H9 (cell line): ENCODE results near the gene RAB11FIP4. TPM values are rescaled to one million over a fixed set of nuclear protein-coding genes. Genes with fewer than 3 reads are reported as not detected.

Experiments used
- DNase-seq: peaks from one replicate; pipeline ENCODE4 v3.0.0-alpha.2; 2017
- H2AFZ ChIP-seq: one replicate; pipeline ENCODE4 v1.6.1; 2013; ENCODE audit warnings: mild to moderate bottlenecking, low read length, control low read depth, moderate library complexity
- H2AK5ac ChIP-seq: 2 replicates; pipeline ENCODE4 v1.6.1; 2013; ENCODE audit warnings: low read length, control low read depth, mixed read lengths; ENCODE audit not compliant: insufficient read length
- H2BK120ac ChIP-seq: one replicate; pipeline ENCODE4 v1.6.1; 2013; ENCODE audit warnings: low read depth, mild to moderate bottlenecking, low read length, control low read depth, inconsistent platforms; ENCODE audit not compliant: poor library complexity, severe bottlenecking
- H2BK12ac ChIP-seq: 2 replicates; pipeline ENCODE4 v1.6.1; 2013; ENCODE audit warnings: low read length, control low read depth, mixed read lengths, low read depth; ENCODE audit not compliant: insufficient read length
- H2BK15ac ChIP-seq: 2 replicates; pipeline ENCODE4 v1.6.1; 2013; ENCODE audit warnings: low read depth, low read length, control low read depth
- H2BK20ac ChIP-seq: one replicate; pipeline ENCODE4 v1.6.1; 2013; ENCODE audit warnings: low read depth, mild to moderate bottlenecking, low read length, control low read depth, inconsistent platforms; ENCODE audit not compliant: poor library complexity, severe bottlenecking
- H2BK5ac ChIP-seq: 2 replicates; pipeline ENCODE4 v1.6.1; 2013; ENCODE audit warnings: low read length, control low read depth, mixed read lengths; ENCODE audit not compliant: insufficient read length
- H3K14ac ChIP-seq: 2 replicates; pipeline ENCODE4 v1.6.1; 2013; ENCODE audit warnings: low read length, control low read depth; ENCODE audit not compliant: insufficient read depth
- H3K18ac ChIP-seq: 2 replicates; pipeline ENCODE4 v1.6.1; 2013; ENCODE audit warnings: low read depth, mild to moderate bottlenecking, mixed read lengths, low read length, control low read depth; ENCODE audit not compliant: insufficient read length
- H3K23ac ChIP-seq: 2 replicates; pipeline ENCODE4 v1.6.1; 2013; ENCODE audit warnings: low read length, control low read depth, mixed read lengths, low read depth; ENCODE audit not compliant: insufficient read length
- H3K23me2 ChIP-seq: 2 replicates; pipeline ENCODE4 v1.6.1; 2013; ENCODE audit warnings: low read depth, mild to moderate bottlenecking, mixed read lengths, low read length, control low read depth; ENCODE audit not compliant: insufficient read length, poor library complexity, severe bottlenecking
- H3K27ac ChIP-seq: 2 replicates; pipeline ENCODE4 v1.5.1; 2013; ENCODE audit warnings: low read length, control low read depth, mixed read lengths, low read depth; ENCODE audit not compliant: insufficient read length
- H3K27me3 ChIP-seq: 2 replicates; pipeline ENCODE4 v1.6.1; 2013; ENCODE audit warnings: low read length, control low read depth, inconsistent platforms; ENCODE audit not compliant: insufficient read depth
- H3K4ac ChIP-seq: 2 replicates; pipeline ENCODE4 v1.6.1; 2013; ENCODE audit warnings: low read depth, mild to moderate bottlenecking, control low read depth, inconsistent platforms, low read length, moderate library complexity
- H3K4me1 ChIP-seq: 2 replicates; pipeline ENCODE4 v1.6.1; 2013; ENCODE audit warnings: low read length, control low read depth, inconsistent platforms; ENCODE audit not compliant: insufficient read depth
- H3K4me2 ChIP-seq: 2 replicates; pipeline ENCODE4 v1.6.1; 2013; ENCODE audit warnings: low read length, control low read depth, mixed read lengths; ENCODE audit not compliant: insufficient read length, insufficient read depth
- H3K56ac ChIP-seq: 2 replicates; pipeline ENCODE4 v1.6.1; 2013; ENCODE audit warnings: low read depth, mild to moderate bottlenecking, mixed read lengths, low read length, control low read depth; ENCODE audit not compliant: insufficient read length
- H3K79me1 ChIP-seq: 2 replicates; pipeline ENCODE4 v1.6.1; 2013; ENCODE audit warnings: low read depth, mild to moderate bottlenecking, moderate library complexity, low read length, control low read depth, inconsistent platforms; ENCODE audit not compliant: insufficient read depth, poor library complexity, severe bottlenecking
- H3K79me2 ChIP-seq: 2 replicates; pipeline ENCODE4 v1.6.1; 2013; ENCODE audit warnings: low read length, control low read depth, inconsistent platforms; ENCODE audit not compliant: insufficient read depth
- H3K9ac ChIP-seq: 2 replicates; pipeline ENCODE4 v1.6.1; 2013; ENCODE audit warnings: low read length, control low read depth, mixed read lengths; ENCODE audit not compliant: insufficient read length; ENCODE audit errors: extremely low read depth
- H3K9me3 ChIP-seq: one replicate; pipeline ENCODE4 v1.6.1; 2013; ENCODE audit warnings: low read depth, low read length, inconsistent platforms; ENCODE audit not compliant: control insufficient read depth
- H3T11ph ChIP-seq: one replicate; pipeline ENCODE4 v1.6.1; 2013; ENCODE audit warnings: mild to moderate bottlenecking, low read length, control low read depth, inconsistent platforms
- H4K20me1 ChIP-seq: one replicate; pipeline ENCODE4 v1.6.1; 2013; ENCODE audit not compliant: control insufficient read depth, insufficient read length, insufficient read depth
- H4K5ac ChIP-seq: 2 replicates; pipeline ENCODE4 v1.6.1; 2013; ENCODE audit warnings: low read depth, mild to moderate bottlenecking, mixed read lengths, low read length, control low read depth; ENCODE audit not compliant: insufficient read length
- H4K8ac ChIP-seq: replicated peaks from 2 replicates; pipeline ENCODE4 v1.6.1; 2013; ENCODE audit warnings: low read length, control low read depth, mixed read lengths, low read depth; ENCODE audit not compliant: insufficient read length
- H4K91ac ChIP-seq: 2 replicates; pipeline ENCODE4 v1.6.1; 2013; ENCODE audit warnings: low read depth, mild to moderate bottlenecking, moderate library complexity, mixed read lengths, low read length, control low read depth; ENCODE audit not compliant: insufficient read length
- H3K27ac Mint-ChIP-seq, 3 experiments: 2 replicates in 2 of 3; 3 replicates in 1 of 3; pipeline ENCODE4 v1.8.0; 2020 to 2021; ENCODE audit warnings: mixed read lengths in 3 of 3, mild to moderate bottlenecking in 1 of 3, moderate library complexity in 1 of 3
- H3K27me3 Mint-ChIP-seq: 2 replicates; pipeline ENCODE4 v1.8.0; 2021; ENCODE audit warnings: low read depth, mild to moderate bottlenecking, moderate library complexity, mixed read lengths
- H3K36me3 Mint-ChIP-seq, 3 experiments: 2 replicates in 2 of 3; 3 replicates in 1 of 3; pipeline ENCODE4 v1.8.0; 2020 to 2021; ENCODE audit warnings: low read depth in 3 of 3, mixed read lengths in 3 of 3; ENCODE audit not compliant: insufficient read depth in 1 of 3
- H3K4me1 Mint-ChIP-seq, 2 experiments: 2 replicates each; pipeline ENCODE4 v1.8.0; 2020; ENCODE audit warnings: mixed read lengths in 2 of 2
- H3K4me3 Mint-ChIP-seq, 2 experiments: 2 replicates in 1 of 2; 3 replicates in 1 of 2; pipeline ENCODE4 v1.8.0; 2020 to 2021; ENCODE audit warnings: mild to moderate bottlenecking in 2 of 2, mixed read lengths in 2 of 2, moderate library complexity in 1 of 2
- H3K9me3 Mint-ChIP-seq, 2 experiments: 2 replicates in 1 of 2; 3 replicates in 1 of 2; pipeline ENCODE4 v1.8.0; 2020; ENCODE audit warnings: mild to moderate bottlenecking in 2 of 2, mixed read lengths in 2 of 2, moderate library complexity in 1 of 2
- WGBS: extraction: QIAGEN DNeasy Blood & Tissue Kit; methylation state at CpG from one replicate; pipeline ENCODE4 v1.1.7; 2013; ENCODE audit warnings: missing lambda C conversion rate, low lambda C conversion rate, mixed read lengths; ENCODE audit not compliant: insufficient read length; ENCODE audit errors: extremely low coverage; 5-methylcytosine and 5-hydroxymethylcytosine counted together
- total RNA-seq: library from RNA; stranded (reverse); gene quantifications from 2 replicates; pipeline ENCODE4 v1.2.1, GENCODE V29; 2021
- TF ChIP-seq, protein P1 (sequence below): fragments of 200-600 bp; sonication (generic); conservative IDR thresholded peaks from 3 replicates; pipeline ENCODE4 v1.8.0; 2021; ENCODE audit warnings: antibody characterized with exemption, mild to moderate bottlenecking

The RAB11FIP4 gene
- total RNA-seq, 1 experiment from 2014 or later: 25.7 TPM

DNA sequence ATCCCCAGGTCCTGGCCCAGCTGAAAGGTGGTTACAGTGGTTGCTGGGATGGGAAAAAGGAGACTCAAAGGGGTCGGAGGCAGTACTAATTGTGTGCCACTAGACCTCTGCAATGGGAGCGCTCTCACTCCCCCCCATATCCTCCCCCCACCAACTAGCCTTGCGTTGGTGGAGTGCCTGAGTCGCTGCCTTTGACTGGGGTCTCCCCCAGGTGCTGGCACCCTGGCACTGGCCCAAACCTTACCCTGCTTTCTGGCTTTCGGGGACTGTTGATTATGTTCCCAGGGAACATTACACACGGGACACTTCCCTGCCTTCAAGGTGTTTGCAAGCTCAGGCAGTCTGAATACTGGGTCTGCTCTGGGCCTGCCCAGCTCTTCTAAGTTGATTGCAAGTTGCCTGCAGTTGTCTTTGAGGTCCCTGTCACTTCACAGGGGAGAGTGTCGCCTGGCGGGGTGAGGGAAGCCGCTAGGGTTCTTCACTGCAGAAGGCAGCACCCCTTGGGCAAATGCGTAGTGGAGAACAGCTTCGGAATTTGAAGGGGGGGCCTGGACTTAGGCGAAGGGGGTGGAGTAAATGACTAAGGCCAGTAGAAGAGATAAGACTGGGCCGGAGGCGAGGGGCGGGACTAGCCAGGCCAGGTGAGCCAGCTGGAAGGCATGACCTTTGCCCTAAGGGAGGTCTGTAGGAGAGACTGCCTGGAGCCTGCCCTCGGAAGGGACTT is 98.0 kb downstream of the RAB11FIP4 start:
- Histone ChIP-seq H3K23me2 (peaks cover 11% of the 10 kb centered on the region), H4K5ac (no peak overlapping the region), H2BK12ac (no peak overlapping the region), H3K9me3 (no peaks in the 10 kb centered on the region), H3K9ac (no peak overlapping the region), H4K8ac (no peak overlapping the region), H3K4me1 (peaks cover 9% of the 10 kb centered on the region; the same call in 1 of the 2 replicates), H3T11ph (no peak overlapping the region), H2BK20ac (no peak overlapping the region), H4K91ac (no peak overlapping the region), H2BK120ac (no peak overlapping the region), H3K27ac (no peak overlapping the region), H3K23ac (no peak overlapping the region), H4K20me1 (no peaks in the 10 kb centered on the region), H2BK5ac (no peak overlapping the region), H3K18ac (no peak overlapping the region), H2BK15ac (no peak overlapping the region), H3K79me1 (peaks cover 6% of the 10 kb centered on the region), H3K27me3 (no peaks in the 10 kb centered on the region; the same call in 1 of the 2 replicates), H3K4me2 (peak overlapping the region; percentile 78), H2AFZ (no peak overlapping the region), H3K79me2 (peaks cover 5% of the 10 kb centered on the region; the same call in 1 of the 2 replicates), H2AK5ac (no peak overlapping the region), H3K4ac (no peak overlapping the region), H3K14ac (no peak overlapping the region), H3K56ac (no peak overlapping the region)
- Mint-ChIP-seq H3K4me1 (peaks cover 51 to 64% of the 10 kb centered on the region in 2 experiments), H3K36me3 (peaks cover 0 to 7% (median 3%) of the 10 kb centered on the region in 3 experiments; a peak in 4 of 7 replicates), H3K27me3 (peaks cover 4% of the 10 kb centered on the region; the same call in 1 of the 2 replicates), H3K4me3 (peak overlapping the region; percentile 73 to 91), H3K27ac (peak overlapping the region; percentile 4 to 89 (median 81); a peak in 5 of 7 replicates), H3K9me3 (no peaks in the 10 kb centered on the region; a peak in 2 of 5 replicates)
- peak; percentile 96 for DNase-seq
- no CpG with 5 or more reads among the region's 16 CpGs for WGBS
- TF ChIP-seq, protein P1, sequence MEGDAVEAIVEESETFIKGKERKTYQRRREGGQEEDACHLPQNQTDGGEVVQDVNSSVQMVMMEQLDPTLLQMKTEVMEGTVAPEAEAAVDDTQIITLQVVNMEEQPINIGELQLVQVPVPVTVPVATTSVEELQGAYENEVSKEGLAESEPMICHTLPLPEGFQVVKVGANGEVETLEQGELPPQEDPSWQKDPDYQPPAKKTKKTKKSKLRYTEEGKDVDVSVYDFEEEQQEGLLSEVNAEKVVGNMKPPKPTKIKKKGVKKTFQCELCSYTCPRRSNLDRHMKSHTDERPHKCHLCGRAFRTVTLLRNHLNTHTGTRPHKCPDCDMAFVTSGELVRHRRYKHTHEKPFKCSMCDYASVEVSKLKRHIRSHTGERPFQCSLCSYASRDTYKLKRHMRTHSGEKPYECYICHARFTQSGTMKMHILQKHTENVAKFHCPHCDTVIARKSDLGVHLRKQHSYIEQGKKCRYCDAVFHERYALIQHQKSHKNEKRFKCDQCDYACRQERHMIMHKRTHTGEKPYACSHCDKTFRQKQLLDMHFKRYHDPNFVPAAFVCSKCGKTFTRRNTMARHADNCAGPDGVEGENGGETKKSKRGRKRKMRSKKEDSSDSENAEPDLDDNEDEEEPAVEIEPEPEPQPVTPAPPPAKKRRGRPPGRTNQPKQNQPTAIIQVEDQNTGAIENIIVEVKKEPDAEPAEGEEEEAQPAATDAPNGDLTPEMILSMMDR: no peak
